HepG2 (cell line): Measurements from ENCODE around the gene SRGAP3. TPM values are rescaled to one million over a fixed set of nuclear protein-coding genes. Genes with fewer than 3 reads are reported as not detected.

Source experiments
- ATAC-seq: fragments of 200-7000 bp; cut with Tn5 transposase; 3 replicates; pipeline ENCODE4 v1.9.1; 2020; ENCODE audit warnings: mild to moderate bottlenecking, moderate library complexity
- BruUV-seq: library from RNA; stranded (reverse); fragments of 400-500 nt; replicated peaks from 2 replicates; lab custom pipeline; 2021; lab: Mats Ljungman, UMichigan
- CTCF ChIA-PET: fragments of 300-600 bp; formaldehyde crosslinking; extraction: SDS; loops from one replicate; lab custom pipeline; 2021; ENCODE audit warnings: low total read pairs, inconsistent platforms, low intra/inter-chr PET ratio; lab: Yijun Ruan, JAX
- POLR2A ChIA-PET: fragments of 350-600 bp; sonication (Branson Sonifier 250); formaldehyde crosslinking; loops from one replicate; lab custom pipeline; 2020; ENCODE audit warnings: antibody characterized with exemption, inconsistent platforms; lab: Yijun Ruan, JAX
- DNase-seq: peaks from one replicate; pipeline ENCODE4 v3.0.0-alpha.2; 2015; ENCODE audit warnings: low spot score
- FAIRE-seq: peaks from 3 replicates; lab custom pipeline; 2011; peaks lifted over from hg19 to GRCh38; lab: Jason Lieb, UNC
- H2AFZ ChIP-seq: one replicate; pipeline ENCODE4 v1.6.1; 2011; ENCODE audit warnings: low read length, inconsistent platforms
- H3K27ac ChIP-seq: fragments of 300-600 bp; 3 replicates; pipeline ENCODE4 v1.8.0; 2011; ENCODE audit warnings: mixed run types, mild to moderate bottlenecking, mixed read lengths, low read length, inconsistent platforms; ENCODE audit not compliant: insufficient read depth; ENCODE audit errors: extremely low read length
- H3K27me3 ChIP-seq, 2 experiments: fragments of 200-600 bp in 1 of 2; 2 replicates in 1 of 2; 3 replicates in 1 of 2; pipeline versions ENCODE4 v1.6.0 to v1.8.0; 2011; ENCODE audit warnings: low read length in 2 of 2, mild to moderate bottlenecking in 2 of 2, moderate library complexity in 2 of 2, inconsistent platforms in 1 of 2; ENCODE audit not compliant: insufficient read depth in 2 of 2, control insufficient read depth in 1 of 2
- H3K36me3 ChIP-seq, 2 experiments: fragments of 200-600 bp in 1 of 2; replicated peaks in 1 of 2; 2 replicates in 1 of 2; 3 replicates in 1 of 2; pipeline versions ENCODE4 v1.5.1 to v1.8.0; 2011; ENCODE audit warnings: low read length in 2 of 2, inconsistent platforms in 1 of 2; ENCODE audit not compliant: insufficient read depth in 2 of 2, control insufficient read depth in 1 of 2
- H3K4me1 ChIP-seq: 2 replicates; pipeline ENCODE4 v1.5.1; 2012; ENCODE audit warnings: low read length, inconsistent platforms; ENCODE audit not compliant: insufficient read depth
- H3K4me2 ChIP-seq: 2 replicates; pipeline ENCODE4 v1.6.0; 2011; ENCODE audit warnings: low read depth, low read length, inconsistent platforms
- H3K4me3 ChIP-seq, 3 experiments: fragments of 200-600 bp in 1 of 3; sonication (generic), shearing (Covaris generic) in 1 of 3; replicated peaks in 1 of 3; 2 replicates each; pipeline ENCODE4 v1.5.1; 2011 to 2016; ENCODE audit warnings: low read length in 3 of 3, inconsistent platforms in 2 of 3, low read depth in 2 of 3, mild to moderate bottlenecking in 2 of 3, control low read depth in 1 of 3, mixed read lengths in 1 of 3; ENCODE audit not compliant: insufficient read depth in 1 of 3
- H3K79me2 ChIP-seq: one replicate; pipeline ENCODE4 v1.6.1; 2011; ENCODE audit warnings: low read length, inconsistent platforms; ENCODE audit not compliant: insufficient read depth
- H3K9ac ChIP-seq: 2 replicates; pipeline ENCODE4 v1.6.0; 2011; ENCODE audit warnings: mild to moderate bottlenecking, low read depth, low read length, inconsistent platforms; ENCODE audit not compliant: insufficient read depth
- H3K9me3 ChIP-seq: 2 replicates; pipeline ENCODE4 v1.5.1; 2012; ENCODE audit warnings: mild to moderate bottlenecking, low read length
- H4K20me1 ChIP-seq: 2 replicates; pipeline ENCODE4 v1.6.0; 2011; ENCODE audit warnings: inconsistent platforms, mild to moderate bottlenecking, low read length, moderate library complexity; ENCODE audit not compliant: insufficient read depth
- HOXD1 ChIP-seq: sonication (generic); formaldehyde crosslinking; IDR thresholded peaks from 2 replicates; pipeline ENCODE4 v1.5.0; 2020; ENCODE audit warnings: missing genetic modification reagents
- IKZF1 ChIP-seq: fragments of 450-650 bp; IDR thresholded peaks from 2 replicates; pipeline ENCODE4 v1.7.1; 2016
- MAF1 ChIP-seq: sonication (generic); formaldehyde crosslinking; IDR thresholded peaks from 2 replicates; pipeline ENCODE4 v1.5.0; 2020; ENCODE audit warnings: missing genetic modification reagents, borderline replicate concordance
- MED1 ChIP-seq: sonication (generic); formaldehyde crosslinking; IDR thresholded peaks from 2 replicates; pipeline ENCODE4 v1.4.0; 2020; ENCODE audit warnings: missing genetic modification reagents
- SATB2 ChIP-seq: sonication (generic); formaldehyde crosslinking; IDR thresholded peaks from 2 replicates; pipeline ENCODE4 v1.5.0; 2020; ENCODE audit warnings: missing genetic modification reagents
- ZBTB4 ChIP-seq: sonication (generic); formaldehyde crosslinking; IDR thresholded peaks from 2 replicates; pipeline ENCODE4 v1.4.0; 2020; ENCODE audit warnings: missing genetic modification reagents, mild to moderate bottlenecking, borderline replicate concordance
- ZBTB8A ChIP-seq: sonication (generic); formaldehyde crosslinking; IDR thresholded peaks from 2 replicates; pipeline ENCODE4 v1.4.0; 2020; ENCODE audit warnings: mild to moderate bottlenecking, low read depth, missing genetic modification reagents, borderline replicate concordance
- ZFP36 ChIP-seq: fragments of 150-350 bp; IDR thresholded peaks from 2 replicates; pipeline ENCODE4 v1.6.1; 2018; ENCODE audit warnings: borderline replicate concordance, low read length, low read depth; ENCODE audit not compliant: partially characterized antibody
- ZFP62 ChIP-seq: sonication (generic); formaldehyde crosslinking; IDR thresholded peaks from 2 replicates; pipeline ENCODE4 v1.4.0; 2020; ENCODE audit warnings: missing genetic modification reagents
- ZMYM2 ChIP-seq: sonication (generic); formaldehyde crosslinking; IDR thresholded peaks from 2 replicates; pipeline ENCODE4 v1.8.0; 2022; ENCODE audit warnings: mild to moderate bottlenecking, missing genetic modification reagents
- ZNF24 ChIP-seq: fragments of 450-650 bp; IDR thresholded peaks from 2 replicates; pipeline ENCODE4 v1.6.1; 2017; ENCODE audit warnings: antibody characterized with exemption, mild to moderate bottlenecking
- ZNF547 ChIP-seq: sonication (generic); formaldehyde crosslinking; IDR thresholded peaks from 2 replicates; pipeline ENCODE4 v1.5.1; 2020; ENCODE audit warnings: mild to moderate bottlenecking, missing genetic modification reagents
- ZNF550 ChIP-seq: sonication (generic); formaldehyde crosslinking; IDR thresholded peaks from 2 replicates; pipeline ENCODE4 v1.4.0; 2020; ENCODE audit warnings: mild to moderate bottlenecking, missing genetic modification reagents, borderline replicate concordance
- ZNF678 ChIP-seq: sonication (generic); formaldehyde crosslinking; IDR thresholded peaks from 2 replicates; pipeline ENCODE4 v1.4.0; 2020; ENCODE audit warnings: mild to moderate bottlenecking, missing genetic modification reagents
- ZNF710 ChIP-seq: sonication (generic); formaldehyde crosslinking; IDR thresholded peaks from 2 replicates; pipeline ENCODE4 v1.5.0; 2020; ENCODE audit warnings: mild to moderate bottlenecking, missing genetic modification reagents, borderline replicate concordance
- ZZZ3 ChIP-seq: sonication (generic); formaldehyde crosslinking; IDR thresholded peaks from 2 replicates; pipeline ENCODE4 v1.4.0; 2020; ENCODE audit warnings: missing genetic modification reagents, mild to moderate bottlenecking, borderline replicate concordance
- WGBS: methylation state at CpG from one replicate; pipeline ENCODE4 v1.1.6; 2017; ENCODE audit warnings: low lambda C conversion rate; 5-methylcytosine and 5-hydroxymethylcytosine counted together
- in situ Hi-C: cut with HindIII; loops from 2 replicates; pipeline ENCODE4 v1.10.0; 2017; ENCODE audit warnings: low pct_unique_long_range_greater_than_20kb; ENCODE audit not compliant: extremely low pct_ligation_motif_present
- intact Hi-C: fragments of 100-400 bp; cut with micrococcal nuclease; formaldehyde crosslinking; loops from one replicate; pipeline ENCODE4 v1.10.0; 2022; ENCODE audit not compliant: unreplicated experiment
- polyA plus RNA-seq, 8 experiments: library from polyadenylated mRNA; depleted of rRNA in 3 of 8; stranded (reverse) in 7 of 8; unstranded in 1 of 8; fragments of >200 nt; fragmentation: Illumina TruSeq in 4 of 8; extraction: Trizol in 4 of 8; gene quantifications; 2 replicates each; pipeline versions ENCODE4 v1.2.1 to v1.2.3, GENCODE V29; 2011 to 2016; ENCODE audit warnings: low read depth in 4 of 8, missing spikeins in 1 of 8, mixed read lengths in 1 of 8; ENCODE audit not compliant: insufficient read depth in 1 of 8
- total RNA-seq, 5 experiments: library from RNA; depleted of rRNA; stranded (reverse); fragments of >200 nt; fragmentation: Illumina TruSeq; extraction: Trizol; gene quantifications; 2 replicates each; pipeline ENCODE4 v1.2.3, GENCODE V29; 2016; ENCODE audit warnings: low read depth in 1 of 5

Gene SRGAP3
- total and polyA plus RNA-seq, 2 of the 13 experiments (the other 11 are each of a cell fraction or from before 2014, with no cell fraction given), result 1.2 to 1.4 TPM

- in situ Hi-C loops, result no loop called here
- 0% methylated on average over 1 of the region's 1 CpG for WGBS
- ChIA-PET CTCF (no interaction called here), POLR2A (no interaction called here)
- H3K4me1 ChIP-seq, result no peaks in the 10 kb centered on the region
- no peak for DNase-seq
- intact Hi-C loops, result no loop called here
- no peaks in the 10 kb centered on the region for H3K9me3 ChIP-seq
- H3K79me2 ChIP-seq, result no peaks in the 10 kb centered on the region
- no peak overlapping the region for H3K9ac ChIP-seq
- H2AFZ ChIP-seq, result no peak overlapping the region
- ATAC-seq, result no peak
- H3K36me3 ChIP-seq, result no peaks in the 10 kb centered on the region
- FAIRE-seq, result no peak
- TF ChIP-seq ZZZ3 (CRISPR knock-in tag) (no peak), IKZF1 (no peak), SATB2 (CRISPR knock-in tag) (no peak), HOXD1 (CRISPR knock-in tag) (no peak), ZNF547 (CRISPR knock-in tag) (no peak), MAF1 (CRISPR knock-in tag) (no peak), ZNF678 (CRISPR knock-in tag) (no peak), ZNF710 (no peak)
- H3K4me3 ChIP-seq, result no peak overlapping the region
- no peak overlapping the region for H3K4me2 ChIP-seq
- no TSS peak for BruUV-seq
- H4K20me1 ChIP-seq, result no peaks in the 10 kb centered on the region
- peaks cover 0 to 6% of the 10 kb centered on the region in 2 experiments; a peak in 1 of 5 replicates for H3K27me3 ChIP-seq
- H3K27ac ChIP-seq, result no peak overlapping the region
Observed at GRCh38 chr3:9107738-9108137, 141.7 kb downstream of the SRGAP3 start.

GRCh38 chr3:9105421-9105820 is 144.0 kb downstream of the SRGAP3 start:
- in situ Hi-C loops (no loop called here), intact Hi-C loops (no loop called here)
- Histone ChIP-seq H3K9ac (no peak overlapping the region), H4K20me1 (no peaks in the 10 kb centered on the region), H3K4me1 (no peaks in the 10 kb centered on the region), H3K9me3 (no peaks in the 10 kb centered on the region), H3K27me3 (peaks cover 0 to 8% of the 10 kb centered on the region in 2 experiments; a peak in 1 of 5 replicates), H3K79me2 (no peaks in the 10 kb centered on the region), H3K36me3 (no peaks in the 10 kb centered on the region), H3K4me3 (no peak overlapping the region), H3K4me2 (no peak overlapping the region), H2AFZ (no peak overlapping the region), H3K27ac (no peak overlapping the region)
- BruUV-seq, result no TSS peak
- ChIA-PET POLR2A (no interaction called here), CTCF (no interaction called here)
- ATAC-seq (no peak), DNase-seq (no peak), FAIRE-seq (no peak)
- 22% methylated on average over 1 of the region's 1 CpG for WGBS
- TF ChIP-seq MED1 (CRISPR knock-in tag), result no peak
- no peak for TF ChIP-seq ZNF24
- TF ChIP-seq SATB2 (CRISPR knock-in tag), result no peak
- TF ChIP-seq ZMYM2 (CRISPR knock-in tag), result no peak
- TF ChIP-seq ZFP62, result no peak
- no peak for TF ChIP-seq ZNF550
- TF ChIP-seq ZBTB8A (CRISPR knock-in tag), result no peak
- no peak for TF ChIP-seq ZBTB4
- no peak for TF ChIP-seq ZFP36
